ENCODE data around the gene PDCD1. TPM values are rescaled to one million over a fixed set of nuclear protein-coding genes. Genes with fewer than 3 reads are reported as not detected.
A peak's percentile ranks its signal among the peaks of the same experiment; 100 is the strongest.
"Not testable (repeated sequence)": the region's sequence is repeated elsewhere in the genome, so short reads cannot be mapped to it uniquely, and the experiment has no call there.

The PDCD1 gene
- total and polyA plus RNA-seq, 2 of the 13 experiments (the other 11 are each of a cell fraction or from before 2014, with no cell fraction given) = 0.04 TPM; not detected in 1

- H3K9me3 ChIP-seq (ENCODE audit: low read length); H2AFZ ChIP-seq (ENCODE audit: low read length); in situ Hi-C loops (cut with HindIII; ENCODE audit: extremely low pct_ligation_motif_present, low pct_unique_long_range_greater_than_20kb); H3K36me3 ChIP-seq (replicated peaks in 1 of 2; ENCODE audit: control insufficient read depth in 1 of 2, insufficient read depth in 2 of 2, low read length in 2 of 2); FAIRE-seq; H3K9ac ChIP-seq (ENCODE audit: insufficient read depth, low read depth, low read length); ATAC-seq; H4K20me1 ChIP-seq (ENCODE audit: insufficient read depth, low read length); DNase-seq (ENCODE audit: low spot score); H3K27ac ChIP-seq (ENCODE audit: extremely low read length, insufficient read depth, low read length); intact Hi-C loops (cut with micrococcal nuclease; ENCODE audit: unreplicated experiment); CTCF ChIA-PET (ENCODE audit: low intra/inter-chr PET ratio, low total read pairs); H3K4me3 ChIP-seq (replicated peaks in 1 of 3; ENCODE audit: insufficient read depth in 1 of 3, low read depth in 2 of 3, low read length in 3 of 3); POLR2A ChIA-PET; BruUV-seq (replicated peaks); H3K79me2 ChIP-seq (ENCODE audit: insufficient read depth, low read length); TF ChIP-seq HNF4G (CRISPR knock-in tag; IDR thresholded peaks at IDR 0.05; ENCODE audit: borderline replicate concordance, low read depth): not testable (repeated sequence)
- Histone ChIP-seq H3K27me3 (ENCODE audit: control insufficient read depth in 1 of 2, insufficient read depth in 2 of 2, low read length in 2 of 2) (peaks cover 21 to 79% of the 10 kb centered on the region in 2 experiments), H3K4me2 (ENCODE audit: low read depth, low read length) (peak overlapping the region; percentile 28; the same call in 1 of the 2 replicates), H3K4me1 (ENCODE audit: insufficient read depth, low read length) (peaks cover 26% of the 10 kb centered on the region)
- TF ChIP-seq ZNF30 (CRISPR knock-in tag; IDR thresholded peaks at IDR 0.05) (0 out of 2 replicates have a peak, but pooled peaks have one; percentile 7), HNF4G (IDR thresholded peaks at IDR 0.05; ENCODE audit: borderline replicate concordance, low read depth, low read length) (0 out of 2 replicates have a peak, but pooled peaks have one; percentile 1)
- WGBS (ENCODE audit: low lambda C conversion rate) = 26% methylated on average over 5 of the region's 5 CpGs
Measured at GRCh38 chr2:241906378-241906770, 47.7 kb upstream of the PDCD1 start.

DNA sequence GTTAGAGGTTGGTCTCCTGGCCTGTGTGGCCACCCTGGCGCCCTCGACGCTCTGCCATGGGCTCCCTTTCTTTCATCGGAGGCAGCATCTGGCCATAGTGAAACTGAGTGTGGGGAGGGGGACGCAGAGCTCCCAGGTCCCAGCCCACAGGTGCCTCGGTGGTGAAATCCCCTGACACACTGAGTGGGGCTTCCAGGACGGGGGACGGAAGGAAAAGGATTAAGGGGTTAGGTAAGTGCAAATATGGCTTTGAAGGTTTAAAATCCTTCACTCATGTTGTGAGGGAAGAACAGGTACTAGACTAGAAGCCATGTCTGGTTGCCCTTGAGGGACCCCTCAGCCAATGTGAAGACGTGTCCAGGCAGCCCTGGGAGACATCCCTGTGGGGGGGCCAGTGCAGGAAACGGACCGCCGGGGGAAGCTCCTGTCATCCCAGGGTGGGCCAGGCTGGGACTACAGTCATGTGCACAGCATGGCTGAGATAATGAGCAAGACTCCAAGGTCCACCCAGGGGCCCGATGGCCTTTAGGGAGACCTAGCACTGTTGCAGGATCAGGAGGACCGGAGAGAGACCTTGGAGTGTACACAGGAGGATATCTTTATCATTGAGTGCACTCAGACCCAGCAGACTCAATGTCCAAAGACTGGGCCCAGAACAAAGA is 47.2 kb upstream of the PDCD1 start:
- Histone ChIP-seq H3K79me2 (ENCODE audit: insufficient read depth, low read length) (no peaks in the 10 kb centered on the region), H4K20me1 (ENCODE audit: insufficient read depth, low read length) (no peaks in the 10 kb centered on the region), H3K9me3 (ENCODE audit: low read length) (no peaks in the 10 kb centered on the region), H3K27me3 (ENCODE audit: control insufficient read depth in 1 of 2, insufficient read depth in 2 of 2, low read length in 2 of 2) (peaks cover 23 to 79% of the 10 kb centered on the region in 2 experiments), H3K4me2 (ENCODE audit: low read depth, low read length) (peak overlapping the region; percentile 28; the same call in 1 of the 2 replicates), H3K4me1 (ENCODE audit: insufficient read depth, low read length) (peaks cover 26% of the 10 kb centered on the region), H3K36me3 (replicated peaks in 1 of 2; ENCODE audit: control insufficient read depth in 1 of 2, insufficient read depth in 2 of 2, low read length in 2 of 2) (no peaks in the 10 kb centered on the region), H3K4me3 (replicated peaks in 1 of 3; ENCODE audit: insufficient read depth in 1 of 3, low read depth in 2 of 3, low read length in 3 of 3) (no peak overlapping the region), H2AFZ (ENCODE audit: low read length) (no peak overlapping the region), H3K9ac (ENCODE audit: insufficient read depth, low read depth, low read length) (no peak overlapping the region), H3K27ac (ENCODE audit: extremely low read length, insufficient read depth, low read length) (no peak overlapping the region)
- ChIA-PET CTCF (ENCODE audit: low intra/inter-chr PET ratio, low total read pairs) (no interaction called here), POLR2A (no interaction called here)
- in situ Hi-C loops (cut with HindIII; ENCODE audit: extremely low pct_ligation_motif_present, low pct_unique_long_range_greater_than_20kb) = no loop called here
- intact Hi-C loops (cut with micrococcal nuclease; ENCODE audit: unreplicated experiment) = no loop called here
- FAIRE-seq (peak; percentile 15), ATAC-seq (peak; percentile 50), DNase-seq (ENCODE audit: low spot score) (peak; percentile 32)
- WGBS (ENCODE audit: low lambda C conversion rate) = 41% methylated on average over 14 of the region's 14 CpGs
- BruUV-seq (replicated peaks) = no TSS peak
- no peak for TF ChIP-seq LCORL (IDR thresholded peaks at IDR 0.05)
- TF ChIP-seq LCORL (CRISPR knock-in tag; IDR thresholded peaks at IDR 0.05) = 0 out of 2 replicates have a peak, but pooled peaks have one; percentile 21
- TF ChIP-seq MZF1 (CRISPR knock-in tag; IDR thresholded peaks at IDR 0.05; ENCODE audit: borderline replicate concordance) = no peak
- TF ChIP-seq, protein P1, sequence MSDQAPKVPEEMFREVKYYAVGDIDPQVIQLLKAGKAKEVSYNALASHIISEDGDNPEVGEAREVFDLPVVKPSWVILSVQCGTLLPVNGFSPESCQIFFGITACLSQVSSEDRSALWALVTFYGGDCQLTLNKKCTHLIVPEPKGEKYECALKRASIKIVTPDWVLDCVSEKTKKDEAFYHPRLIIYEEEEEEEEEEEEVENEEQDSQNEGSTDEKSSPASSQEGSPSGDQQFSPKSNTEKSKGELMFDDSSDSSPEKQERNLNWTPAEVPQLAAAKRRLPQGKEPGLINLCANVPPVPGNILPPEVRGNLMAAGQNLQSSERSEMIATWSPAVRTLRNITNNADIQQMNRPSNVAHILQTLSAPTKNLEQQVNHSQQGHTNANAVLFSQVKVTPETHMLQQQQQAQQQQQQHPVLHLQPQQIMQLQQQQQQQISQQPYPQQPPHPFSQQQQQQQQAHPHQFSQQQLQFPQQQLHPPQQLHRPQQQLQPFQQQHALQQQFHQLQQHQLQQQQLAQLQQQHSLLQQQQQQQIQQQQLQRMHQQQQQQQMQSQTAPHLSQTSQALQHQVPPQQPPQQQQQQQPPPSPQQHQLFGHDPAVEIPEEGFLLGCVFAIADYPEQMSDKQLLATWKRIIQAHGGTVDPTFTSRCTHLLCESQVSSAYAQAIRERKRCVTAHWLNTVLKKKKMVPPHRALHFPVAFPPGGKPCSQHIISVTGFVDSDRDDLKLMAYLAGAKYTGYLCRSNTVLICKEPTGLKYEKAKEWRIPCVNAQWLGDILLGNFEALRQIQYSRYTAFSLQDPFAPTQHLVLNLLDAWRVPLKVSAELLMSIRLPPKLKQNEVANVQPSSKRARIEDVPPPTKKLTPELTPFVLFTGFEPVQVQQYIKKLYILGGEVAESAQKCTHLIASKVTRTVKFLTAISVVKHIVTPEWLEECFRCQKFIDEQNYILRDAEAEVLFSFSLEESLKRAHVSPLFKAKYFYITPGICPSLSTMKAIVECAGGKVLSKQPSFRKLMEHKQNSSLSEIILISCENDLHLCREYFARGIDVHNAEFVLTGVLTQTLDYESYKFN (CRISPR knock-in tag; conservative IDR thresholded peaks at IDR 0.05) = 0 out of 2 replicates have a peak, but pooled peaks have one; percentile 19
- TF ChIP-seq FOXA1 (IDR thresholded peaks at IDR 0.05) = no peak
- 0 out of 2 replicates have a peak, but pooled peaks have one; percentile 8 for TF ChIP-seq FOXA1 (CRISPR knock-in tag; IDR thresholded peaks at IDR 0.05)
- peak; percentile 82; the same call in 1 of the 2 replicates for TF ChIP-seq ZNF30 (CRISPR knock-in tag; IDR thresholded peaks at IDR 0.05)
- TF ChIP-seq ZBTB7A (CRISPR knock-in tag; IDR thresholded peaks at IDR 0.05) = 0 out of 2 replicates have a peak, but pooled peaks have one; percentile 22
- no peak for TF ChIP-seq KMT2A (CRISPR knock-in tag; IDR thresholded peaks at IDR 0.05)
- TF ChIP-seq IKZF4 (CRISPR knock-in tag; IDR thresholded peaks at IDR 0.05; ENCODE audit: borderline replicate concordance, low read depth, not compliant biosample characterization) = peak; percentile 45
- TF ChIP-seq SRSF1 (optimal IDR thresholded peaks at IDR 0.05; ENCODE audit: low read depth, low read length) = no peak
